Hepatocyte (in vitro differentiated cells): ENCODE data around the gene SCYL2. TPM values are rescaled to one million over a fixed set of nuclear protein-coding genes. Genes with fewer than 3 reads are reported as not detected.
"Not testable (repeated sequence)": the region's sequence is repeated elsewhere in the genome, so short reads cannot be mapped to it uniquely, and the experiment has no call there.

Source experiments
- DNase-seq: peaks from one replicate; pipeline ENCODE4 v3.0.0-alpha.2; 2016; ENCODE audit warnings: low spot score
- H2AFZ ChIP-seq: fragments of 200-600 bp; sonication (generic); 2 replicates; pipeline ENCODE4 v1.6.0; 2016; ENCODE audit warnings: antibody characterized with exemption, mild to moderate bottlenecking
- H3K27ac ChIP-seq: fragments of 200-600 bp; sonication (generic); 2 replicates; pipeline ENCODE4 v1.5.1; 2016; ENCODE audit warnings: mild to moderate bottlenecking
- H3K27me3 ChIP-seq: fragments of 200-600 bp; sonication (generic); 2 replicates; pipeline ENCODE4 v1.6.1; 2016
- H3K36me3 ChIP-seq: fragments of 200-600 bp; sonication (generic); replicated peaks from 2 replicates; pipeline ENCODE4 v1.5.1; 2016; ENCODE audit warnings: low read depth; ENCODE audit not compliant: insufficient read depth
- H3K4me1 ChIP-seq: fragments of 200-600 bp; sonication (generic); 2 replicates; pipeline ENCODE4 v1.5.1; 2016; ENCODE audit warnings: mild to moderate bottlenecking, moderate library complexity; ENCODE audit not compliant: insufficient read depth
- H3K4me2 ChIP-seq: fragments of 200-600 bp; sonication (generic); 2 replicates; pipeline ENCODE4 v1.6.0; 2016
- H3K4me3 ChIP-seq: fragments of 200-600 bp; sonication (generic); 2 replicates; pipeline ENCODE4 v1.5.1; 2016; ENCODE audit warnings: mild to moderate bottlenecking
- H3K79me2 ChIP-seq: fragments of 200-600 bp; sonication (generic); 2 replicates; pipeline ENCODE4 v1.6.0; 2017; ENCODE audit warnings: mild to moderate bottlenecking
- H3K9me2 ChIP-seq: fragments of 200-600 bp; sonication (generic); replicated peaks from 2 replicates; pipeline ENCODE4 v1.6.0; 2017; ENCODE audit warnings: mild to moderate bottlenecking; ENCODE audit not compliant: insufficient read depth
- H3K9me3 ChIP-seq: fragments of 200-600 bp; sonication (generic); 2 replicates; pipeline ENCODE4 v1.5.1; 2016; ENCODE audit warnings: low read depth, mild to moderate bottlenecking
- H4K20me1 ChIP-seq: fragments of 200-600 bp; sonication (generic); 2 replicates; pipeline ENCODE4 v1.6.0; 2016; ENCODE audit warnings: mild to moderate bottlenecking; ENCODE audit not compliant: insufficient read depth, poor library complexity, severe bottlenecking
- CTCF ChIP-seq: fragments of 200-600 bp; sonication (generic); IDR thresholded peaks from 2 replicates; pipeline ENCODE4 v1.5.1; 2016; ENCODE audit warnings: antibody characterized with exemption, mild to moderate bottlenecking; ENCODE audit not compliant: poor library complexity
- EZH2 ChIP-seq: fragments of 200-600 bp; sonication (generic); IDR thresholded peaks from 2 replicates; pipeline ENCODE4 v1.6.1; 2016; ENCODE audit warnings: antibody characterized with exemption, mild to moderate bottlenecking, borderline replicate concordance
- EZH2phosphoT487 ChIP-seq: fragments of 200-600 bp; sonication (generic); IDR thresholded peaks from one replicate; pipeline ENCODE4 v1.6.1; 2018; ENCODE audit warnings: antibody characterized with exemption, mild to moderate bottlenecking, low read depth, moderate library complexity; ENCODE audit not compliant: unreplicated experiment, severe bottlenecking
- WGBS: methylation state at CpG from one replicate; pipeline ENCODE4 v1.1.6; 2016; ENCODE audit warnings: low lambda C conversion rate; ENCODE audit errors: missing lambda C conversion rate; 5-methylcytosine and 5-hydroxymethylcytosine counted together
- polyA plus RNA-seq: library from polyadenylated mRNA; unstranded; fragments of >200 nt; fragmentation: Nextera tagmentation; extraction: Ambion mirVana; gene quantifications from 2 replicates; pipeline ENCODE4 v1.2.1, GENCODE V29; 2016
- total RNA-seq: library from RNA; depleted of rRNA; stranded (reverse); fragments of >200 nt; gene quantifications from 2 replicates; pipeline ENCODE4 v1.2.3, GENCODE V29; 2014

SCYL2 gene
- total and polyA plus RNA-seq, 2 experiments from 2014 or later = 17.2 to 55.0 TPM

- no peaks in the 10 kb centered on the region for H4K20me1 ChIP-seq
- 86% methylated on average over 5 of the region's 5 CpGs for WGBS
- H3K9me3 ChIP-seq = no peaks in the 10 kb centered on the region
- H3K4me2 ChIP-seq = no peak overlapping the region
- H3K9me2 ChIP-seq = no peaks in the 10 kb centered on the region
- no peak overlapping the region for H3K4me3 ChIP-seq
- H2AFZ ChIP-seq = no peak overlapping the region
- H3K79me2 ChIP-seq = peaks cover 37% of the 10 kb centered on the region
- DNase-seq = no peak
- H3K27me3 ChIP-seq = no peaks in the 10 kb centered on the region
- H3K4me1 ChIP-seq = no peaks in the 10 kb centered on the region
- H3K27ac ChIP-seq = no peak overlapping the region
- no peaks in the 10 kb centered on the region for H3K36me3 ChIP-seq
- TF ChIP-seq CTCF (no peak), EZH2phosphoT487 (no peak), EZH2 (no peak)
Observed at GRCh38 chr12:100289038-100289437, 22.1 kb downstream of the SCYL2 start.

- Histone ChIP-seq H2AFZ (no peak overlapping the region), H3K4me1 (no peaks in the 10 kb centered on the region), H3K36me3 (no peaks in the 10 kb centered on the region), H3K4me2 (no peak overlapping the region), H3K27ac (no peak overlapping the region), H3K79me2 (peaks cover 33% of the 10 kb centered on the region), H3K9me2 (no peaks in the 10 kb centered on the region), H3K9me3 (no peaks in the 10 kb centered on the region), H3K4me3 (no peak overlapping the region), H3K27me3 (no peaks in the 10 kb centered on the region), H4K20me1 (no peaks in the 10 kb centered on the region)
- TF ChIP-seq EZH2 = no peak
- TF ChIP-seq EZH2phosphoT487 = no peak
- no peak for TF ChIP-seq CTCF
- no peak for DNase-seq
- WGBS = 97% methylated on average over 3 of the region's 3 CpGs
Observed at GRCh38 chr12:100290016-100290415, 23.0 kb downstream of the SCYL2 start.

- no peak overlapping the region for H3K4me3 ChIP-seq
- H3K36me3 ChIP-seq = no peaks in the 10 kb centered on the region
- H3K79me2 ChIP-seq = peaks cover 15% of the 10 kb centered on the region
- no peak for DNase-seq
- H3K4me2 ChIP-seq = no peak overlapping the region
- H3K9me3 ChIP-seq = no peaks in the 10 kb centered on the region
- H4K20me1 ChIP-seq = no peaks in the 10 kb centered on the region
- TF ChIP-seq CTCF (no peak), EZH2phosphoT487 (no peak), EZH2 (no peak)
- H2AFZ ChIP-seq = no peak overlapping the region
- no peak overlapping the region for H3K27ac ChIP-seq
- no peaks in the 10 kb centered on the region for H3K4me1 ChIP-seq
- no peaks in the 10 kb centered on the region for H3K27me3 ChIP-seq
- no peaks in the 10 kb centered on the region for H3K9me2 ChIP-seq
- WGBS = 95% methylated on average over 1 of the region's 1 CpG
Observed at GRCh38 chr12:100293017-100293416, 26.0 kb downstream of the SCYL2 start.

GRCh38 chr12:100294366-100294765 lies 27.4 kb downstream of the SCYL2 start:
- not testable (repeated sequence) for H3K4me3 ChIP-seq, DNase-seq, H2AFZ ChIP-seq, H3K9me3 ChIP-seq, H3K36me3 ChIP-seq, H3K4me1 ChIP-seq, H3K27ac ChIP-seq, H3K79me2 ChIP-seq, H3K27me3 ChIP-seq, H3K4me2 ChIP-seq, H3K9me2 ChIP-seq, H4K20me1 ChIP-seq
- no CpG with 5 or more reads among the region's 24 CpGs for WGBS
